A673 (cell line): Measurements from ENCODE around the gene FUT9.
A peak's percentile ranks its signal among the peaks of the same experiment; 100 is the strongest.

Experiments used
- EZH2 ChIP-seq: fragments of 200-600 bp; sonication (generic); IDR thresholded peaks from 2 replicates; pipeline ENCODE4 v1.6.1; 2017; ENCODE audit warnings: borderline replicate concordance, low read depth, mild to moderate bottlenecking, mixed read lengths, antibody characterized with exemption, low read length; ENCODE audit not compliant: poor library complexity, severe bottlenecking
- TF ChIP-seq, protein P1 (sequence below): fragments of 300-800, 200-600 bp; sonication (generic); conservative IDR thresholded peaks from 2 replicates; pipeline ENCODE4 v1.5.1; 2017; ENCODE audit warnings: low read depth, mild to moderate bottlenecking, antibody characterized with exemption, low read length, moderate library complexity, mixed read lengths

DNA sequence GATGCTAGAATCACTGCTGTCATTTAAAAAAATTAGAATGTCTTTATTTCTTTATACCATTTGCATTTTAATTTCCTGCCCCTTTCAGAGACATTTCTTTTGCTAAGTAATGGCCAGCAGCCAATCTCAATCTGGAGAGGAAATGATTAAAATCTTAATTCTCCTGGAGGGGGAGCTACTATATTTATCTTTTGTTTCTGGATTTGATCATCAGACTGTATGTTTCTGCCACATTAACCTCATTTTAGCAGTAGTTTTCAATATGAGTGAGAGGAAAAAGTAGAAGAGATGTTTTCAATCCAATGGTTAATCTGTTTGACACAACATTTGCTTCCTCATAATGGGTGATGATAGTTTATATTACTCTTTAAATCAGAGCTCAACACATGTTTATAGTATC is 138.0 kb downstream of the FUT9 start:
- TF ChIP-seq, protein P1, sequence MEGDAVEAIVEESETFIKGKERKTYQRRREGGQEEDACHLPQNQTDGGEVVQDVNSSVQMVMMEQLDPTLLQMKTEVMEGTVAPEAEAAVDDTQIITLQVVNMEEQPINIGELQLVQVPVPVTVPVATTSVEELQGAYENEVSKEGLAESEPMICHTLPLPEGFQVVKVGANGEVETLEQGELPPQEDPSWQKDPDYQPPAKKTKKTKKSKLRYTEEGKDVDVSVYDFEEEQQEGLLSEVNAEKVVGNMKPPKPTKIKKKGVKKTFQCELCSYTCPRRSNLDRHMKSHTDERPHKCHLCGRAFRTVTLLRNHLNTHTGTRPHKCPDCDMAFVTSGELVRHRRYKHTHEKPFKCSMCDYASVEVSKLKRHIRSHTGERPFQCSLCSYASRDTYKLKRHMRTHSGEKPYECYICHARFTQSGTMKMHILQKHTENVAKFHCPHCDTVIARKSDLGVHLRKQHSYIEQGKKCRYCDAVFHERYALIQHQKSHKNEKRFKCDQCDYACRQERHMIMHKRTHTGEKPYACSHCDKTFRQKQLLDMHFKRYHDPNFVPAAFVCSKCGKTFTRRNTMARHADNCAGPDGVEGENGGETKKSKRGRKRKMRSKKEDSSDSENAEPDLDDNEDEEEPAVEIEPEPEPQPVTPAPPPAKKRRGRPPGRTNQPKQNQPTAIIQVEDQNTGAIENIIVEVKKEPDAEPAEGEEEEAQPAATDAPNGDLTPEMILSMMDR, result peak; percentile 36; the same call in 1 of the 2 replicates
- no peak for TF ChIP-seq EZH2
